ENCODE data around the gene GPC3. TPM values are rescaled to one million over a fixed set of nuclear protein-coding genes. Genes with fewer than 3 reads are reported as not detected.

Gene GPC3
- total RNA-seq, 2 experiments from 2014 or later = 0.58 to 0.63 TPM

GRCh38 chrX:133961046-133961445 lies 24.3 kb downstream of the GPC3 start:
- Mint-ChIP-seq H3K27me3 (no peaks in the 10 kb centered on the region), H3K36me3 (ENCODE audit: low read depth) (no peaks in the 10 kb centered on the region), H3K27ac (no peak overlapping the region), H3K4me3 (no peak overlapping the region), H3K9me3 (no peaks in the 10 kb centered on the region), H3K4me1 (ENCODE audit: low read depth) (peaks cover 8% of the 10 kb centered on the region)
- POLR2A ChIA-PET = no interaction called here
- intact Hi-C loops (cut with micrococcal nuclease) = no loop called here
- CTCF ChIA-PET = no interaction called here
- ATAC-seq (no peak), DNase-seq (no peak)
- TF ChIP-seq CTCF (IDR thresholded peaks at IDR 0.05) = no peak

DNA sequence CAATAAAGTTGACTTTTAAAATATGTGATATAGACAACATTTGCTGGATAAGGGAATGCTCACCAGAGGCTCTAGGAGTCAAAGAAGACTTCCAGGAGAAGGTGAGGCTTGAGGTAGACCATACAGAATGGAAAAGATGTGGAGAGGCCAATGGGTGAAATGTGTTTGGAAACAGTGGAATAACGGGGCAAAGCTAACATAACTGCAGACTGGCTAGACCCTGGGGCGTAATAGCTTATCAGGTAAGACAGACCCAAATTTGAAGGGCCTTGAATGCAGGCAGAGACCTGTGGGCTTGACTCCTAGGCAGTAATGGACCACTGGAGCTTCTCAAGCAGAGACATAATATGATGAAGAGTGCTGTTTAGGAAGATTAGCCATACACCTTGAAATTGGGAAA lies 25.4 kb downstream of the GPC3 start:
- Mint-ChIP-seq H3K4me1 (ENCODE audit: low read depth) (peaks cover 6% of the 10 kb centered on the region), H3K4me3 (no peak overlapping the region)
- CTCF ChIA-PET = interaction anchor here (1.3 to 1.5 kb wide), 2 partner anchors 11 to 167 kb away, joined by 3 read pairs; no protein-coding TSS in a partner anchor

DNA sequence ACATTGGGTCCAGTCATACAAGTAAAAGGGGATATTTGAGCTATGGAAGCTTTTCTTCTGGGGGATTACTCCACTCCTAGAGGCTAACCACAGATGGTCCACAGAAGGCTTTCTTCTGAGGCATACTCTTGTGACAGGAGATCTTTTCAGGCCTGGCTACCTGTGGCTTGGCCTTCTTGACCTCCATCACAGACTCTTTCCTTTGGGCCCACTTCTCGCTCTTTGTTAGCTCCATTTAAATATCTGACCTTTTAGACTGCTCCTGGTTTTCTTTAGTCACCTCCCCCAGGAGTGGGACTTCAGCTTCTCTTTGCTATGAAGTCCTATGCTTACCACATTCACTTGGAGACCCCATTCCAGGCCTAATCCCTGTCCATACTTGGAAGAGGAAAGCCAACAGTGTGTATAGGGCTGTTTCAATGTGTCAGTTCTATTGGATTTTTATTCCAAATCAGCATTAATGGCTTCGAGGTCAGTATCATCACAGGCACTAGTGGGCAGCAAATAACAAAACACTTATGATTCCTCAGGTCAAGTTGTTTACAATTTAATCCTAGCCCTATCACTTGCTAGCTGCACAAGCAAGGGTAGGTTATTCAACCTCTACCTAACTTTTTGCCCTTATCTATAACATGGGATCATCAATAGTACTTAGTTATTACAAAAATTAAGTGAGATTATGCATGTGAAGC lies 26.3 kb downstream of the GPC3 start:
- DNase-seq = no peak
- TF ChIP-seq CTCF (IDR thresholded peaks at IDR 0.05) = no peak
- Mint-ChIP-seq H3K27ac (no peak overlapping the region), H3K4me3 (no peak overlapping the region), H3K36me3 (ENCODE audit: low read depth) (no peaks in the 10 kb centered on the region), H3K4me1 (ENCODE audit: low read depth) (no peaks in the 10 kb centered on the region), H3K27me3 (no peaks in the 10 kb centered on the region), H3K9me3 (no peaks in the 10 kb centered on the region)
- ATAC-seq = no peak
- intact Hi-C loops (cut with micrococcal nuclease) = no loop called here
- POLR2A ChIA-PET = no interaction called here
- CTCF ChIA-PET = interaction anchor here (1.3 to 1.5 kb wide), 2 partner anchors 11 to 167 kb away, joined by 3 read pairs; no protein-coding TSS in a partner anchor

More for the DNA sequence above, 25.4 kb downstream of the GPC3 start:
- DNase-seq (no peak), ATAC-seq (no peak)
- intact Hi-C loops (cut with micrococcal nuclease) = no loop called here
- Mint-ChIP-seq H3K9me3 (no peaks in the 10 kb centered on the region), H3K27ac (no peak overlapping the region), H3K27me3 (no peaks in the 10 kb centered on the region), H3K36me3 (ENCODE audit: low read depth) (no peaks in the 10 kb centered on the region)
- POLR2A ChIA-PET = no interaction called here
- no peak for TF ChIP-seq CTCF (IDR thresholded peaks at IDR 0.05)

- H3K4me1 Mint-ChIP-seq (ENCODE audit: low read depth) = no peaks in the 10 kb centered on the region
- POLR2A ChIA-PET = no interaction called here
- intact Hi-C loops (cut with micrococcal nuclease) = no loop called here
- no peak for TF ChIP-seq CTCF (IDR thresholded peaks at IDR 0.05)
- DNase-seq (no peak), ATAC-seq (no peak)
- H3K36me3 Mint-ChIP-seq (ENCODE audit: low read depth) = no peaks in the 10 kb centered on the region
- H3K27ac Mint-ChIP-seq = no peak overlapping the region
- no peaks in the 10 kb centered on the region for H3K27me3 Mint-ChIP-seq
- CTCF ChIA-PET = no interaction called here
- H3K9me3 Mint-ChIP-seq = peaks cover 3% of the 10 kb centered on the region
- H3K4me3 Mint-ChIP-seq = no peak overlapping the region
Observed at GRCh38 chrX:133956570-133957340, 28.6 kb downstream of the GPC3 start.

DNA sequence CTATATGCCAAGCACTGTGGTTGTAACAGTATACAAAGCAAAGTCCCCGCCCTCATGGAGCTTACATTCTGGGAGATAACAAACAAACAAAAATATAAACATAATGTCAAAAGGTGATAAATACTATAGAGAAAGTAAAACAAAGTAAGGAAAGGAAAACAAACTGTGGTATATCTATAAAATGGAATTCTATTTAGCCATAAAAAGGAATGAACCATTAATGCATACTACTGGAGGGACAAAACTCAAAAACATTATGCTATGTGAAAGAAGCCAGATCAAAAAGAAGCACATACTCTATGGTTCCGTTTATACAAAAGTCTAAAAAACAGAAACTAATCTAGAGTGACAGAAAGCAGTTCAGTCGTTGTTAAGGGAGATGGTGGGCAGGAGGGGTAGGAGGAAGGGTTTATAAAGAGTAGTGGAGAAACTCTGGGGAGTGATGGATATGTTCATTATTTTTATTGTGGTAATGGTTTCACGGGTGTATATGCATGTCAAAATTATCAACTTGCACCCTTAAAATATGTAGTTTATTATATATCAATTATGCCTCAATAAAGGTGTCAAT lies 31.5 kb downstream of the GPC3 start:
- CTCF ChIA-PET = no interaction called here
- no peak for ATAC-seq
- no peak for TF ChIP-seq CTCF (IDR thresholded peaks at IDR 0.05)

More for the DNA sequence above, 31.5 kb downstream of the GPC3 start:
- DNase-seq = no peak
- POLR2A ChIA-PET = no interaction called here
- intact Hi-C loops (cut with micrococcal nuclease) = no loop called here
- H3K4me1 Mint-ChIP-seq (ENCODE audit: low read depth) = no peaks in the 10 kb centered on the region
- no peak overlapping the region for H3K4me3 Mint-ChIP-seq
- H3K27ac Mint-ChIP-seq = no peak overlapping the region
- peaks cover 3% of the 10 kb centered on the region for H3K9me3 Mint-ChIP-seq
- no peaks in the 10 kb centered on the region for H3K27me3 Mint-ChIP-seq
- H3K36me3 Mint-ChIP-seq (ENCODE audit: low read depth) = no peaks in the 10 kb centered on the region

All from activated CD8-positive, alpha-beta T cell treated with anti-CD3 and anti-CD28 coated beads for 36 hours (primary cell).